Measurements from ENCODE around the gene TDRD9.

Gene TDRD9

GRCh38 chr14:103994535-103995184 is 66.4 kb downstream of the TDRD9 start:
- DNase-seq: no peak

GRCh38 chr14:103995876-103996275 is 67.6 kb downstream of the TDRD9 start:
- DNase-seq: no peak

- DNase-seq: no peak
Measured at GRCh38 chr14:103997391-103997790, 69.1 kb downstream of the TDRD9 start.

GRCh38 chr14:103998027-103998426 is 69.8 kb downstream of the TDRD9 start:
- no peak for DNase-seq

- no peak for DNase-seq
Measured at GRCh38 chr14:103999795-104000440, 71.7 kb downstream of the TDRD9 start.

GRCh38 chr14:104001003-104001402 is 72.7 kb downstream of the TDRD9 start:
- no peak for DNase-seq

- no peak for DNase-seq
Measured at GRCh38 chr14:104003616-104004015, 75.4 kb downstream of the TDRD9 start.

GRCh38 chr14:104004849-104005248 is 76.6 kb downstream of the TDRD9 start:
- DNase-seq: no peak

- DNase-seq: no peak
Measured at GRCh38 chr14:104005489-104005888, 77.2 kb downstream of the TDRD9 start.

- DNase-seq: no peak
Measured at GRCh38 chr14:104007121-104007520, 78.9 kb downstream of the TDRD9 start.

GRCh38 chr14:104009297-104009696 is 81.0 kb downstream of the TDRD9 start:
- no peak for DNase-seq

GRCh38 chr14:104011824-104012517 is 83.7 kb downstream of the TDRD9 start:
- no peak for DNase-seq

GRCh38 chr14:104014764-104015163 is 86.5 kb downstream of the TDRD9 start:
- DNase-seq: no peak

GRCh38 chr14:104016873-104017650 is 88.8 kb downstream of the TDRD9 start:
- no peak for DNase-seq

- no peak for DNase-seq
Measured at GRCh38 chr14:104019029-104019428, 90.8 kb downstream of the TDRD9 start.

- DNase-seq: no peak
Measured at GRCh38 chr14:104019806-104020205, 91.5 kb downstream of the TDRD9 start.

- DNase-seq: no peak
Measured at GRCh38 chr14:104020471-104020870, 92.2 kb downstream of the TDRD9 start.

- no peak for DNase-seq
Measured at GRCh38 chr14:104023325-104024055, 95.2 kb downstream of the TDRD9 start.

GRCh38 chr14:104025534-104025933 is 97.3 kb downstream of the TDRD9 start:
- DNase-seq: no peak

- DNase-seq: no peak
Measured at GRCh38 chr14:104026024-104026423, 97.8 kb downstream of the TDRD9 start.

GRCh38 chr14:104030958-104031357 is 102.7 kb downstream of the TDRD9 start:
- DNase-seq: no peak

GRCh38 chr14:104031384-104031783 is 103.1 kb downstream of the TDRD9 start:
- no peak for DNase-seq

All from NCI-H1105 (cell line).